ENCODE results near the gene CFAP43. TPM values are rescaled to one million over a fixed set of nuclear protein-coding genes. Genes with fewer than 3 reads are reported as not detected.
A peak's percentile ranks its signal among the peaks of the same experiment; 100 is the strongest.

The CFAP43 gene
- total and polyA plus RNA-seq, 9 of the 15 experiments (the other 6 are each of a cell fraction or from before 2014, with no cell fraction given): 0.07 to 0.86 (median 0.11) TPM; not detected in 1

DNA sequence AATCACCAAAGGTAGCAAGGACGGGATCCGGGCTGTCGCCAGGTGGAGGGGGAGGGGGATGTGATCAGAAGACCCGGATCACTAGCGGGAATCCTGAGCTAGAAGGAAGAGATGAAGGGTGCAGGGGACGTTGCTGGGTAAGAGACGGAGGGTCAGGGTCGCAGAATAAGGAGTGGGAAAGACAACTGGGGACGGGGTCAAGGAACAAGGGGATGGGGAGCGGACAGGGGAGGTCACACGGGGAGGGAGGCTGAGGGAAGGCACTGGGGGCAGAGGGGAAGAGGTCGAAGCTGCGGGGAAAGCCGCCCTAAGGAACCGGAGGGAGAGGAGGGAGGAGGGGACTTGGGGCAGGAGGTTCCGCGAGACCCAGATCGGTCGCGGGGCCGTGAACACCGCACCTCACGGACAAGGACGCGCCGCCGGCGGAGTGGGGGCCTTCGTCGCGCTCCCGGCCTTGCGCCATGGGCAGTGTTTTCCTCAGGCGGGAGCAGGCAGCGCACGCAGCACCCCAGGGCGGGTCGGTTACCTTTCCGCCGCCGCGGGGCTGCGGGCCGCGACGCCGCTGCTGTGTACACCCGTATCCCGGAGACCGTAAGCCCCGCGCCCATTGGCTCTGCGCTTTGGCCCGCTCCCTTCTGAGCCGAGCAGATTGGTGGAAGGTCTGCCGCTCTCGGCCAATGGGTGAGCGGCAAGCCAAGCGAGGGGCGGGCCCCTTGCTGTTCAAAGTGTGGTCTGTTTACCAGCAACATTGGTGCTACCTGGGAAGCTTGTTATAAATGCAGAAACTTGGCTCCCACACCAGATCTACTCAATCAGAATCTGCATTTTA, at the start of gene CFAP43 (continued):
- TF ChIP-seq, protein P1, sequence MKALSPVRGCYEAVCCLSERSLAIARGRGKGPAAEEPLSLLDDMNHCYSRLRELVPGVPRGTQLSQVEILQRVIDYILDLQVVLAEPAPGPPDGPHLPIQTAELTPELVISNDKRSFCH (CRISPR knock-in tag; IDR thresholded peaks at IDR 0.05): no peak
- TF ChIP-seq, protein P1 (tag; IDR thresholded peaks at IDR 0.05): no peak
- TF ChIP-seq KLF13 (tag; IDR thresholded peaks at IDR 0.05; ENCODE audit: borderline replicate concordance, low read depth) (no peak), ZNF354B (CRISPR knock-in tag; IDR thresholded peaks at IDR 0.05) (no peak), NFRKB (IDR thresholded peaks at IDR 0.05; ENCODE audit: low read depth) (no peak), SOX6 (IDR thresholded peaks at IDR 0.05) (no peak), BRD4 (IDR thresholded peaks at IDR 0.05) (no peak), PHF8 (IDR thresholded peaks at IDR 0.05; ENCODE audit: borderline replicate concordance, low read length) (peak; percentile 80; the same call in 1 of the 2 replicates), TAL1 (IDR thresholded peaks at IDR 0.05) (no peak), NR2F6 (CRISPR knock-in tag; IDR thresholded peaks at IDR 0.05) (no peak), BRD9 (IDR thresholded peaks at IDR 0.05; ENCODE audit: low read depth, partially characterized antibody) (no peak), GTF2F1 (IDR thresholded peaks at IDR 0.05; ENCODE audit: low read depth, low read length) (no peak), TCF7 (IDR thresholded peaks at IDR 0.05; ENCODE audit: borderline replicate concordance) (no peak), ZNF507 (tag; conservative IDR thresholded peaks at IDR 0.05) (no peak), ZNF124 (CRISPR knock-in tag; IDR thresholded peaks at IDR 0.05) (no peak), NCOR1 (IDR thresholded peaks at IDR 0.05) (no peak), SMC3 (conservative IDR thresholded peaks at IDR 0.05; ENCODE audit: insufficient read depth, low read depth, low read length) (no peak), ETV5 (CRISPR knock-in tag; IDR thresholded peaks at IDR 0.05; ENCODE audit: low read depth) (no peak), ZNF766 (CRISPR knock-in tag; conservative IDR thresholded peaks at IDR 0.05) (no peak), ZNF121 (CRISPR knock-in tag; conservative IDR thresholded peaks at IDR 0.05) (no peak), ZNF77 (CRISPR knock-in tag; IDR thresholded peaks at IDR 0.05) (no peak), ATF1 (CRISPR knock-in tag; IDR thresholded peaks at IDR 0.05) (no peak), ATF1 (tag; IDR thresholded peaks at IDR 0.05) (peak; percentile 45; the same call in 1 of the 2 replicates), CCNT2 (IDR thresholded peaks at IDR 0.05; ENCODE audit: borderline replicate concordance, extremely low read depth, insufficient read length, low read depth, low read length) (no peak)
- TF ChIP-seq, protein P2, sequence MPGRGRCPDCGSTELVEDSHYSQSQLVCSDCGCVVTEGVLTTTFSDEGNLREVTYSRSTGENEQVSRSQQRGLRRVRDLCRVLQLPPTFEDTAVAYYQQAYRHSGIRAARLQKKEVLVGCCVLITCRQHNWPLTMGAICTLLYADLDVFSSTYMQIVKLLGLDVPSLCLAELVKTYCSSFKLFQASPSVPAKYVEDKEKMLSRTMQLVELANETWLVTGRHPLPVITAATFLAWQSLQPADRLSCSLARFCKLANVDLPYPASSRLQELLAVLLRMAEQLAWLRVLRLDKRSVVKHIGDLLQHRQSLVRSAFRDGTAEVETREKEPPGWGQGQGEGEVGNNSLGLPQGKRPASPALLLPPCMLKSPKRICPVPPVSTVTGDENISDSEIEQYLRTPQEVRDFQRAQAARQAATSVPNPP (IDR thresholded peaks at IDR 0.05; ENCODE audit: borderline replicate concordance, insufficient read depth, insufficient read length): no peak
